ENCODE results near the gene KRT80. TPM values are rescaled to one million over a fixed set of nuclear protein-coding genes. Genes with fewer than 3 reads are reported as not detected.

Gene KRT80
- polyA plus RNA-seq, 1 experiment: 2.1 TPM

DNA sequence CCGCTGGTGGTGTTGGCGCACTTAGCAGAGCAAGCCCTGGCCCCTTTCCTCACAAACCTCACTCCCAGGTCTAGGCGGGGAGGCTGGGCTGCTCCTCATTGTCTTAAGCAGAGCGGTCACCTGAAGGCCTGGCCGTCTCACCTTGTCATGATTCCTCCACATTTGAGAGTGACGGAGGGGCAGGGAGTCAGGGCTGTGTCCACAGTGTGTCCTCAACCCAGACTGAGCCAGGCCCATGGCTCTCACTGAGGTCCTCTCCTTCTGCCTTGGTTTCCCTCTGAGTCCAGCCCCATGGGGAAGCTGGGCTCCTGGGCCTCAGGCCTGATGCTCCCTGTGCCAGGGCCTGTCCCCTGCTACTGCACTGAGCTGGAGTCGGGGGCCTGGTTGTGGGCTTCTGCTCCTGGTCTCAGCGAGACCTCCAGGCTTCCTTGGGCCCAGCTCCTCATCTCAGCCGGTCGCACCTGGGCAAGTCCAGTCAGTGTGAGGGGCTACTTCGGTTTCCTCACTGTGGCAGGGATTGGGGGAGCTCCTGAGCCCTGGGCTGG is 44.9 kb downstream of the KRT80 start:
- POLR2A ChIA-PET: interaction anchor here (0.6 to 2.4 kb wide), 12 partner anchors 23 to 859 kb away, joined by 3 to 10 read pairs (median 4); partner anchors contain the start of genes ATG101, EIF4B and KRT80
- H3K27me3 ChIP-seq (ENCODE audit: control insufficient read depth, insufficient read depth, low read length): no peaks in the 10 kb centered on the region
- CTCF ChIA-PET: interaction anchor here (0.6 to 2.9 kb wide), 14 partner anchors 10 to 834 kb away, joined by 3 to 22 read pairs (median 5); no protein-coding TSS in a partner anchor
- DNase-seq (ENCODE audit: low read depth, low spot score): no peak
- no peaks in the 10 kb centered on the region for H3K9me3 ChIP-seq (ENCODE audit: control insufficient read depth, insufficient read depth, low read length)
- no peak overlapping the region for H3K4me3 ChIP-seq (ENCODE audit: low read depth, low read length)
- TF ChIP-seq, protein P1, sequence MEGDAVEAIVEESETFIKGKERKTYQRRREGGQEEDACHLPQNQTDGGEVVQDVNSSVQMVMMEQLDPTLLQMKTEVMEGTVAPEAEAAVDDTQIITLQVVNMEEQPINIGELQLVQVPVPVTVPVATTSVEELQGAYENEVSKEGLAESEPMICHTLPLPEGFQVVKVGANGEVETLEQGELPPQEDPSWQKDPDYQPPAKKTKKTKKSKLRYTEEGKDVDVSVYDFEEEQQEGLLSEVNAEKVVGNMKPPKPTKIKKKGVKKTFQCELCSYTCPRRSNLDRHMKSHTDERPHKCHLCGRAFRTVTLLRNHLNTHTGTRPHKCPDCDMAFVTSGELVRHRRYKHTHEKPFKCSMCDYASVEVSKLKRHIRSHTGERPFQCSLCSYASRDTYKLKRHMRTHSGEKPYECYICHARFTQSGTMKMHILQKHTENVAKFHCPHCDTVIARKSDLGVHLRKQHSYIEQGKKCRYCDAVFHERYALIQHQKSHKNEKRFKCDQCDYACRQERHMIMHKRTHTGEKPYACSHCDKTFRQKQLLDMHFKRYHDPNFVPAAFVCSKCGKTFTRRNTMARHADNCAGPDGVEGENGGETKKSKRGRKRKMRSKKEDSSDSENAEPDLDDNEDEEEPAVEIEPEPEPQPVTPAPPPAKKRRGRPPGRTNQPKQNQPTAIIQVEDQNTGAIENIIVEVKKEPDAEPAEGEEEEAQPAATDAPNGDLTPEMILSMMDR (IDR thresholded peaks at IDR 0.05; ENCODE audit: low read depth, low read length): no peak
- H3K27ac ChIP-seq (ENCODE audit: low read depth, low read length): peak overlapping the region; percentile 98

DNA sequence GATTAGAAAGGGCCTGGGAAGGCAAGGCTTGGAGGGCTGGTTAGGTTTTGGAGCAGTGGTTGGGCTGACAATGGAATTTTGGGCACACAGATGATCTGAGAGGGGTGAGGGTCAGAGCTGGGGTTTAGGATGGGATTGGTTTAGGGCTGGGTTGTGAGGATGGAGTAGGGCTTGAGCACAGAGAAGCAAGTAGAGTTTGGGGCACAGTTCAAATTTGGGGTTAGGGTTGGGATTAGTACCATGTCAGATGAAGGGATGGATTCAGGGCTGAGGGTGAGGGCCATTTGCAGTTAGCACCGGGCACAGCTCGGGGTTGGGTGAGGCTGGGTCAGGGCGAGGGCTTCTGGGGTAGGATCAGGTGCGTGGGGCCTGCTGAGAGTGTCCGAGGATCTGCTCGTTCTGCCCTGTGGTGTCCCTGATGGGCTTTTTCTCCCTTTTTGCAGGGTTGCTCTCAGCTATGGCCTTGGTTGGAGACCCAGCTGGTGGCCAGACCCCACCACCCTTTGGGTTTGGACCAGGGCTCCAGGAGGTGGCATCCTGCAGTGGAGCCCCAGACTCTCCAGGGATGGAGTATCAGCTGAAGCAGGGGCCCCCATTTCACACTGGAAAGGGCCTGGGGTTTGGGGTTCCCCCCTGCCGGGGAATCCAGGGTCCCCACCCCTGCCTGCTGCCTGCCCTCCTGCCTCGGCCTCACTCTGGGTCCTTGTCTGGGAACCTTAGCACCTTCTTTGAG is 45.6 kb downstream of the KRT80 start:
- H3K27ac ChIP-seq (ENCODE audit: low read depth, low read length): peak overlapping the region; percentile 98
- TF ChIP-seq, protein P1 (IDR thresholded peaks at IDR 0.05; ENCODE audit: low read depth, low read length): no peak
- no peak overlapping the region for H3K4me3 ChIP-seq (ENCODE audit: low read depth, low read length)
- no peak for DNase-seq (ENCODE audit: low read depth, low spot score)
- ChIA-PET CTCF (interaction anchor here (1.2 to 2.9 kb wide), 9 partner anchors 10 to 739 kb away, joined by 3 to 22 read pairs (median 8); no protein-coding TSS in a partner anchor), POLR2A (interaction anchor here (1.1 to 2.4 kb wide), 5 partner anchors 40 to 134 kb away, joined by 3 to 10 read pairs (median 5); partner anchors contain the start of genes ATG101 and KRT80)
- H3K9me3 ChIP-seq (ENCODE audit: control insufficient read depth, insufficient read depth, low read length): no peaks in the 10 kb centered on the region
- H3K27me3 ChIP-seq (ENCODE audit: control insufficient read depth, insufficient read depth, low read length): no peaks in the 10 kb centered on the region

GRCh38 chr12:52145228-52146088 is 46.4 kb downstream of the KRT80 start:
- ChIA-PET CTCF (interaction anchor here (1.6 to 2.7 kb wide), 3 partner anchors 120 to 735 kb away, joined by 8 to 13 read pairs (median 12); no protein-coding TSS in a partner anchor), POLR2A (interaction anchor here (2.4 kb wide), 1 partner anchor 135 kb away, joined by 10 read pairs; no protein-coding TSS in a partner anchor)
- DNase-seq (ENCODE audit: low read depth, low spot score): no peak
- TF ChIP-seq, protein P1 (IDR thresholded peaks at IDR 0.05; ENCODE audit: low read depth, low read length): no peak
- Histone ChIP-seq H3K9me3 (ENCODE audit: control insufficient read depth, insufficient read depth, low read length) (no peaks in the 10 kb centered on the region), H3K4me3 (ENCODE audit: low read depth, low read length) (no peak overlapping the region), H3K27ac (ENCODE audit: low read depth, low read length) (no peak overlapping the region), H3K27me3 (ENCODE audit: control insufficient read depth, insufficient read depth, low read length) (no peaks in the 10 kb centered on the region)

- peak overlapping the region; percentile 11 for H3K27ac ChIP-seq (ENCODE audit: low read depth, low read length)
- POLR2A ChIA-PET: interaction anchor here (0.5 to 0.6 kb wide), 2 partner anchors 811 to 820 kb away, joined by 3 read pairs; no protein-coding TSS in a partner anchor
- TF ChIP-seq, protein P1 (IDR thresholded peaks at IDR 0.05; ENCODE audit: low read depth, low read length): no peak
- CTCF ChIA-PET: interaction anchor here (1.6 to 2.7 kb wide), 3 partner anchors 119 to 736 kb away, joined by 8 to 13 read pairs (median 12); no protein-coding TSS in a partner anchor
- no peak for DNase-seq (ENCODE audit: low read depth, low spot score)
- no peaks in the 10 kb centered on the region for H3K27me3 ChIP-seq (ENCODE audit: control insufficient read depth, insufficient read depth, low read length)
- no peaks in the 10 kb centered on the region for H3K9me3 ChIP-seq (ENCODE audit: control insufficient read depth, insufficient read depth, low read length)
- H3K4me3 ChIP-seq (ENCODE audit: low read depth, low read length): no peak overlapping the region
These were observed 47.1 kb downstream of the KRT80 start for GRCh38 chr12:52144512-52145227.
